ENCODE results near the gene ARHGAP45. TPM values are rescaled to one million over a fixed set of nuclear protein-coding genes. Genes with fewer than 3 reads are reported as not detected.

ARHGAP45 gene
- total and polyA plus RNA-seq, 12 donors = 1.9 to 27.4 (median 4.3) TPM

DNA sequence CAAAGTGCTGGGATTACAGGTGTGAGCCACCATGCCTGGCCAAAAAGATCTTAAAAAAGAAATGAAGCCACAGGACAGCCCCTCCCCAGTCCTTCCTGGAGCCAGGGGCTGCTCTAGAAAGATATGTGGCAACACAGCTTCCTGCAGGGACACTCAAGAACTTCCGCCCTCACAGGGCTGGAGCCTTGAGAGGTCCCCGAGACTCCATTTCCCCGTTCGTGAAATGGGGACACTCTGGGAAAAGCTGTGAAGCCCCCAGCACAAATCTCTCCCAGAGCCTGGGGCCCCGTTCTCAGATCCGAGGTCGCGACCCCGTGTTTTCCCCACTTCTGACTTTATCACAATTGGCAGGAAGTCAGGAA lies 34.4 kb downstream of the ARHGAP45 start:
- H3K27ac ChIP-seq = peak overlapping the region; percentile 69 to 100 (median 98)
- no peaks in the 10 kb centered on the region for H3K27me3 ChIP-seq
- H3K9me3 ChIP-seq = peaks cover 0 to 11% (median 0%) of the 10 kb centered on the region in 11 donors
- peak in 5 of 8 donors; percentile 8 to 31 (median 20) for ATAC-seq
- peak overlapping the region in 7 of 10 donors; percentile 5 to 33 (median 20) for H3K4me3 ChIP-seq
- TF ChIP-seq, protein P1, sequence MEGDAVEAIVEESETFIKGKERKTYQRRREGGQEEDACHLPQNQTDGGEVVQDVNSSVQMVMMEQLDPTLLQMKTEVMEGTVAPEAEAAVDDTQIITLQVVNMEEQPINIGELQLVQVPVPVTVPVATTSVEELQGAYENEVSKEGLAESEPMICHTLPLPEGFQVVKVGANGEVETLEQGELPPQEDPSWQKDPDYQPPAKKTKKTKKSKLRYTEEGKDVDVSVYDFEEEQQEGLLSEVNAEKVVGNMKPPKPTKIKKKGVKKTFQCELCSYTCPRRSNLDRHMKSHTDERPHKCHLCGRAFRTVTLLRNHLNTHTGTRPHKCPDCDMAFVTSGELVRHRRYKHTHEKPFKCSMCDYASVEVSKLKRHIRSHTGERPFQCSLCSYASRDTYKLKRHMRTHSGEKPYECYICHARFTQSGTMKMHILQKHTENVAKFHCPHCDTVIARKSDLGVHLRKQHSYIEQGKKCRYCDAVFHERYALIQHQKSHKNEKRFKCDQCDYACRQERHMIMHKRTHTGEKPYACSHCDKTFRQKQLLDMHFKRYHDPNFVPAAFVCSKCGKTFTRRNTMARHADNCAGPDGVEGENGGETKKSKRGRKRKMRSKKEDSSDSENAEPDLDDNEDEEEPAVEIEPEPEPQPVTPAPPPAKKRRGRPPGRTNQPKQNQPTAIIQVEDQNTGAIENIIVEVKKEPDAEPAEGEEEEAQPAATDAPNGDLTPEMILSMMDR (IDR thresholded peaks at IDR 0.05) = no peak
- peaks cover 28 to 79% (median 64%) of the 10 kb centered on the region in 9 donors for H3K4me1 ChIP-seq
- intact Hi-C loops (cut with DNase I) = loop anchor here in 4 of 10 donors (5.0 kb wide), 3 partner anchors 74 to 141 kb away; partner anchors contain the start of genes RNU6-2 (in 3 of the 4), TMEM259 (in 3 of the 4), ATP5F1D (in 1 of the 4) and CNN2 (in 1 of the 4)
- DNase-seq = peak in 1 of 2 donors; percentile 60
- 13 to 17% methylated on average over 9 of the region's 9 CpGs for WGBS, 2 donors
- H3K36me3 ChIP-seq = peaks cover 0 to 12% (median 2%) of the 10 kb centered on the region in 9 donors

DNA sequence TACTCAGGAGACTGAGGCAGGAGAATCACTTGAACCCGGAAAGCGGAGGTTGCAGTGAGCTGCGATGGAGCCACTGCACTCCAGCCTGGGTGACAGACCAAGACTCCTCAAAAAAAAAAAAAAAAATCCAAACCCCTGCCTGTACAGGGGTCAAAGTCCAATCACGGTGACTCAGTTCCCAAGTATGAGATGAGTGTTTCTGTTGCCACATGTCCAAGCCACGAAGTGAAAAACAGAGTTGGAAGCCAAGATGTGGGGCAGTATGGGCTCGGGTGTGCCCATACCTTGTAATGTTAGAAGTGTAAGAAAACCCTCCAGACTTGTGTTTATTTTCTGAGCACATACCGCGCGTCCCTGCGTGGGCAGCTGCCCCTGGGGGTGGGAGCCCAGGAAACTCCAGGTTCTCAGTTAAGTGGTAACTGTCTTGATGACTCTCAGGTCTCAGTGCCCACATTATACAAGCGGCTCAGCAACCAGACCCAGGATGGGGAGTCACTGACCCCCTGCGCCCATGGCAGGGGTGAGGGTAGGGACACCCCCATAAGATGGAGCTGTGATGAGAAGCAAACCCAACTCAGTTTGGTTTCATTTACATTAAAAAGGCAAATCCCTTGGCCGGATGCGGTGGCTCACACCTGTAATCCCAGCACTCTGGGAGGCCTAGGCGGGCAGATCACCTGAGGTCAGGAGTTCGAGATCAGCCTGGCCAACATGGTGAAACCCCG lies 35.6 kb downstream of the ARHGAP45 start:
- 67 to 72% methylated on average over 17 of the region's 17 CpGs for WGBS, 2 donors
- Histone ChIP-seq H3K9me3 (peaks cover 0 to 11% (median 0%) of the 10 kb centered on the region in 11 donors), H3K36me3 (peaks cover 0 to 24% (median 11%) of the 10 kb centered on the region in 9 donors), H3K27me3 (no peaks in the 10 kb centered on the region), H3K4me3 (peak overlapping the region in 3 of 10 donors; percentile 16 to 33 (median 28)), H3K27ac (peak overlapping the region; percentile 69 to 100 (median 98)), H3K4me1 (peaks cover 30 to 87% (median 70%) of the 10 kb centered on the region in 9 donors)
- intact Hi-C loops (cut with DNase I) = loop anchor here in 5 of 10 donors (2.0 to 5.0 kb wide), 4 partner anchors 75 to 140 kb away; partner anchors contain the start of genes RNU6-2 (in 4 of the 5), TMEM259 (in 4 of the 5), ATP5F1D (in 1 of the 5) and CNN2 (in 1 of the 5)
- no peak for DNase-seq
- TF ChIP-seq, protein P1 (IDR thresholded peaks at IDR 0.05) = no peak
- ATAC-seq = peak in 2 of 8 donors; percentile 0 to 7

DNA sequence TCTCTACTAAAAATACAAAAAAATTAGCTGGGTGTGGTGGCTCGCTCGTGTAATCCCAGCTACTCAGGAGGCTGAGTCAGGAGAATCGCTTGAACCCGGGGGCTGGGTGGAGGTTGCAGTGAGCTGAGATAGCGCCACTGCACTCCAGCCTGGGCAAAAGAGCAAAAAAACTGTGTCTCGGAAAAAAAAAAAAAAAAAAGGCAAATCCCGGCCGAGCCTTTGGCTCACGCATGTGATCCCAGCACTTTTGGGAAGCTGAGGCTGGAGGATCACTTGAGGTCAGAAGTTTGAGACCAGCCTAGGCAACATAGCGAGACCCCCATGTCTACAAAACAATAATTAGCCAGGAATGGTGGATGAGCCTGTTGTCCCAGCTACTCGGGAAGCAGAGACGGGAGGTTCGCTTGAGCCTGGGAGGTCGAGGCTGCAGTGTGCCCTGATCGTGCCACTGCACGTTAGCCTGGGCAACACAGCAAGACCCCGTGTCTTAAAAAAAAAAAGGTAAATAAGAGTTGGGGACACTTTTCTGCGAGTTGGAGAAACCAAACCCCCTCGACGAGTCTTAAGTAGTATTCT lies 36.3 kb downstream of the ARHGAP45 start:
- DNase-seq = no peak
- Histone ChIP-seq H3K9me3 (peaks cover 0 to 11% (median 0%) of the 10 kb centered on the region in 11 donors), H3K27ac (peak overlapping the region; percentile 25 to 100 (median 98)), H3K4me3 (peak overlapping the region in 8 of 10 donors; percentile 6 to 96 (median 82)), H3K36me3 (peaks cover 0 to 31% (median 16%) of the 10 kb centered on the region in 9 donors), H3K4me1 (peaks cover 30 to 84% (median 70%) of the 10 kb centered on the region in 9 donors), H3K27me3 (no peaks in the 10 kb centered on the region)
- 33 to 41% methylated on average over 20 of the region's 20 CpGs for WGBS, 2 donors
- TF ChIP-seq, protein P1 (IDR thresholded peaks at IDR 0.05) = no peak
- intact Hi-C loops (cut with DNase I) = loop anchor here in 5 of 10 donors (2.0 to 5.0 kb wide), 4 partner anchors 76 to 139 kb away; partner anchors contain the start of genes RNU6-2 (in 4 of the 5), TMEM259 (in 4 of the 5), ATP5F1D (in 1 of the 5) and CNN2 (in 1 of the 5)
- peak in 1 of 8 donors; percentile 0 for ATAC-seq

Data from heart right ventricle (tissue), 16 donors.